Tibial nerve (tissue), 4 donors: Measurements from ENCODE around the gene PPIL4. TPM values are rescaled to one million over a fixed set of nuclear protein-coding genes. Genes with fewer than 3 reads are reported as not detected.

Experiments used
- DNase-seq, 2 donors: peaks; one replicate each; pipeline ENCODE4 v3.0.0-alpha.2; 2019; ENCODE audit warnings: low spot score in 2 of 2
- H3K27ac ChIP-seq, 4 donors: fragments of 200-600 bp; sonication (generic) in 3 of 4; one replicate each; pipeline ENCODE4 v1.5.1; 2017 to 2019; ENCODE audit warnings: mild to moderate bottlenecking in 1 of 4
- H3K27me3 ChIP-seq, 2 donors: fragments of 200-600 bp; sonication (generic) in 1 of 2; one replicate each; pipeline versions ENCODE4 v1.5.1 to v1.6.0; 2017 to 2019
- H3K36me3 ChIP-seq, 3 donors: fragments of 200-600 bp; sonication (generic); one replicate each; pipeline ENCODE4 v1.5.1; 2018 to 2019
- H3K4me1 ChIP-seq, 4 donors: fragments of 200-600 bp; sonication (generic) in 3 of 4; one replicate each; pipeline ENCODE4 v1.5.1; 2017 to 2019
- H3K4me3 ChIP-seq, 4 donors: fragments of 200-600 bp; sonication (generic) in 3 of 4; one replicate each; pipeline ENCODE4 v1.5.1; 2017 to 2019; ENCODE audit warnings: mild to moderate bottlenecking in 1 of 4, moderate library complexity in 1 of 4
- H3K9me3 ChIP-seq, 4 donors: fragments of 200-600 bp; sonication (generic) in 3 of 4; one replicate each; pipeline ENCODE4 v1.5.1; 2017 to 2019
- CTCF ChIP-seq, 5 experiments: fragments of 200-600 bp in 3 of 5; fragments of 450-650 bp in 2 of 5; sonication (generic) in 3 of 5; IDR thresholded peaks; one replicate each; pipeline ENCODE4 v1.5.1; 2016 to 2019; ENCODE audit warnings: antibody characterized with exemption in 5 of 5, mild to moderate bottlenecking in 3 of 5, moderate library complexity in 2 of 5
- EP300 ChIP-seq, 2 donors: sonication (generic); formaldehyde crosslinking; IDR thresholded peaks; one replicate each; pipeline ENCODE4 v1.6.1; 2017; ENCODE audit warnings: antibody characterized with exemption in 2 of 2, mild to moderate bottlenecking in 1 of 2
- POLR2A ChIP-seq, 2 donors: fragments of 450-650 bp; IDR thresholded peaks; one replicate each; pipeline ENCODE4 v1.6.1; 2017; ENCODE audit warnings: antibody characterized with exemption in 2 of 2, mild to moderate bottlenecking in 2 of 2, moderate library complexity in 2 of 2
- WGBS, 2 donors: methylation state at CpG; one replicate each; pipeline ENCODE4 v1.1.5; 2018; 5-methylcytosine and 5-hydroxymethylcytosine counted together
- total RNA-seq, 4 donors: library from RNA; depleted of rRNA; stranded (reverse); fragments of >200 nt; gene quantifications; one replicate each; pipeline ENCODE4 v1.1.0, GENCODE V29; 2016

The PPIL4 gene
- total RNA-seq, 4 donors from 2014 or later: 25.8 to 41.0 (median 31.5) TPM

GRCh38 chr6:149480502-149481280 lies 65.2 kb downstream of the PPIL4 start:
- Histone ChIP-seq H3K4me1 (peaks cover 0 to 17% (median 3%) of the 10 kb centered on the region in 4 donors), H3K27ac (peak overlapping the region in 3 of 4 donors; percentile 60 to 85 (median 76)), H3K27me3 (no peaks in the 10 kb centered on the region), H3K9me3 (no peaks in the 10 kb centered on the region), H3K36me3 (no peaks in the 10 kb centered on the region), H3K4me3 (peak overlapping the region in 1 of 4 donors; percentile 48)
- WGBS, 2 donors: 89 to 92% methylated on average over 18 of the region's 18 CpGs
- no peak for DNase-seq
- TF ChIP-seq EP300 (IDR thresholded peaks at IDR 0.05) (no peak), POLR2A (IDR thresholded peaks at IDR 0.05) (no peak), CTCF (IDR thresholded peaks at IDR 0.05) (no peak)

GRCh38 chr6:149478631-149479314 lies 67.1 kb downstream of the PPIL4 start:
- TF ChIP-seq CTCF (IDR thresholded peaks at IDR 0.05) (no peak), POLR2A (IDR thresholded peaks at IDR 0.05) (no peak), EP300 (IDR thresholded peaks at IDR 0.05) (no peak)
- H3K27me3 ChIP-seq: no peaks in the 10 kb centered on the region
- no peak overlapping the region for H3K27ac ChIP-seq
- WGBS, 2 donors: 87 to 89% methylated on average over 5 of the region's 5 CpGs
- H3K4me1 ChIP-seq: peaks cover 0 to 14% (median 4%) of the 10 kb centered on the region in 4 donors
- no peaks in the 10 kb centered on the region for H3K9me3 ChIP-seq
- no peak for DNase-seq
- H3K36me3 ChIP-seq: peaks cover 0 to 4% (median 0%) of the 10 kb centered on the region in 3 donors
- no peak overlapping the region for H3K4me3 ChIP-seq

- peaks cover 0 to 14% (median 7%) of the 10 kb centered on the region in 4 donors for H3K4me1 ChIP-seq
- no peaks in the 10 kb centered on the region for H3K27me3 ChIP-seq
- DNase-seq: no peak
- no peak overlapping the region for H3K27ac ChIP-seq
- H3K36me3 ChIP-seq: peaks cover 0 to 4% (median 0%) of the 10 kb centered on the region in 3 donors
- H3K4me3 ChIP-seq: no peak overlapping the region
- no peak for TF ChIP-seq EP300 (IDR thresholded peaks at IDR 0.05)
- TF ChIP-seq POLR2A (IDR thresholded peaks at IDR 0.05): no peak
- no peak for TF ChIP-seq CTCF (IDR thresholded peaks at IDR 0.05)
- no peaks in the 10 kb centered on the region for H3K9me3 ChIP-seq
- WGBS, 2 donors: 93 to 94% methylated on average over 5 of the region's 5 CpGs
Observed at GRCh38 chr6:149477544-149477943, 68.3 kb downstream of the PPIL4 start.

- H3K36me3 ChIP-seq: peaks cover 0 to 4% (median 0%) of the 10 kb centered on the region in 3 donors
Observed at GRCh38 chr6:149476789-149477455, 68.9 kb downstream of the PPIL4 start.

More at GRCh38 chr6:149476789-149477455, 68.9 kb downstream of the PPIL4 start:
- DNase-seq: no peak
- no peaks in the 10 kb centered on the region for H3K27me3 ChIP-seq
- H3K4me3 ChIP-seq: no peak overlapping the region
- H3K4me1 ChIP-seq: peaks cover 0 to 14% (median 4%) of the 10 kb centered on the region in 4 donors
- WGBS, 2 donors: 66 to 68% methylated on average over 6 of the region's 6 CpGs
- H3K9me3 ChIP-seq: no peaks in the 10 kb centered on the region
- no peak overlapping the region for H3K27ac ChIP-seq
- TF ChIP-seq CTCF (IDR thresholded peaks at IDR 0.05): no peak
- TF ChIP-seq POLR2A (IDR thresholded peaks at IDR 0.05): no peak
- TF ChIP-seq EP300 (IDR thresholded peaks at IDR 0.05): no peak
